GM12864 (cell line): ENCODE measurements around the gene SETD4.

ENCODE experiments used
- DNase-seq: peaks from one replicate; pipeline ENCODE4 v3.0.0-alpha.2; 2011; ENCODE audit warnings: low read depth
- H3K4me3 ChIP-seq: 2 replicates; pipeline ENCODE4 v1.5.1; 2011; ENCODE audit warnings: mild to moderate bottlenecking, low read depth, low read length, control low read depth
- TF ChIP-seq, protein P1 (sequence below): IDR thresholded peaks from 2 replicates; pipeline ENCODE4 v1.5.1; 2011; ENCODE audit warnings: low read depth, mild to moderate bottlenecking, moderate library complexity, low read length, control low read depth, inconsistent platforms; ENCODE audit errors: missing control alignments

Gene SETD4

GRCh38 chr21:36087362-36088138, 27.2 kb upstream of the SETD4 start:
- no peak overlapping the region for H3K4me3 ChIP-seq
- no peak for DNase-seq
- TF ChIP-seq, protein P1, sequence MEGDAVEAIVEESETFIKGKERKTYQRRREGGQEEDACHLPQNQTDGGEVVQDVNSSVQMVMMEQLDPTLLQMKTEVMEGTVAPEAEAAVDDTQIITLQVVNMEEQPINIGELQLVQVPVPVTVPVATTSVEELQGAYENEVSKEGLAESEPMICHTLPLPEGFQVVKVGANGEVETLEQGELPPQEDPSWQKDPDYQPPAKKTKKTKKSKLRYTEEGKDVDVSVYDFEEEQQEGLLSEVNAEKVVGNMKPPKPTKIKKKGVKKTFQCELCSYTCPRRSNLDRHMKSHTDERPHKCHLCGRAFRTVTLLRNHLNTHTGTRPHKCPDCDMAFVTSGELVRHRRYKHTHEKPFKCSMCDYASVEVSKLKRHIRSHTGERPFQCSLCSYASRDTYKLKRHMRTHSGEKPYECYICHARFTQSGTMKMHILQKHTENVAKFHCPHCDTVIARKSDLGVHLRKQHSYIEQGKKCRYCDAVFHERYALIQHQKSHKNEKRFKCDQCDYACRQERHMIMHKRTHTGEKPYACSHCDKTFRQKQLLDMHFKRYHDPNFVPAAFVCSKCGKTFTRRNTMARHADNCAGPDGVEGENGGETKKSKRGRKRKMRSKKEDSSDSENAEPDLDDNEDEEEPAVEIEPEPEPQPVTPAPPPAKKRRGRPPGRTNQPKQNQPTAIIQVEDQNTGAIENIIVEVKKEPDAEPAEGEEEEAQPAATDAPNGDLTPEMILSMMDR, result peak; percentile 33

- H3K4me3 ChIP-seq, result no peak overlapping the region
- TF ChIP-seq, protein P1, result no peak
- DNase-seq, result no peak
Measured at GRCh38 chr21:36082237-36082664, 21.9 kb upstream of the SETD4 start.

GRCh38 chr21:36080386-36080785, 20.1 kb upstream of the SETD4 start:
- no peak overlapping the region for H3K4me3 ChIP-seq
- TF ChIP-seq, protein P1, result no peak
- no peak for DNase-seq

- H3K4me3 ChIP-seq, result no peak overlapping the region
- TF ChIP-seq, protein P1, result no peak
- no peak for DNase-seq
Measured at GRCh38 chr21:36079671-36080070, 19.3 kb upstream of the SETD4 start.

GRCh38 chr21:36079010-36079649, 18.8 kb upstream of the SETD4 start:
- peak overlapping the region; percentile 14; the same call in 1 of the 2 replicates for H3K4me3 ChIP-seq
- TF ChIP-seq, protein P1, result no peak
- DNase-seq, result no peak

GRCh38 chr21:36077758-36078157, 17.4 kb upstream of the SETD4 start:
- DNase-seq, result no peak
- TF ChIP-seq, protein P1, result no peak
- no peak overlapping the region for H3K4me3 ChIP-seq
